Mammary microvascular endothelial cell (primary cell): ENCODE data around the gene TIAM2. TPM values are rescaled to one million over a fixed set of nuclear protein-coding genes. Genes with fewer than 3 reads are reported as not detected.

Source experiments
- total RNA-seq: library from RNA; depleted of rRNA; stranded (reverse); fragments of >200 nt; gene quantifications from 2 replicates; pipeline ENCODE4 v1.2.3, GENCODE V29; 2015

TIAM2 gene
- 7.5 and 8.9 TPM in 2 replicates for total RNA-seq

GRCh38 chr6:154995254-154996015 lies at the start of gene TIAM2:
Gene TIAM2, plus strand, starts transcription at chr6:154995315. Its CDS starts 133,909 bp downstream, at chr6:155129224.

GRCh38 chr6:155263373-155264063 lies 268.4 kb downstream of the TIAM2 start, which contains the start of gene CLDN20:
Gene CLDN20, plus strand, starts transcription at chr6:155264013. Its CDS starts 11,707 bp downstream, at chr6:155275720.

